ENCODE measurements around the gene GOLGA6C.
"Not testable (repeated sequence)": the region's sequence is repeated elsewhere in the genome, so short reads cannot be mapped to it uniquely, and the experiment has no call there.

The GOLGA6C gene

DNA sequence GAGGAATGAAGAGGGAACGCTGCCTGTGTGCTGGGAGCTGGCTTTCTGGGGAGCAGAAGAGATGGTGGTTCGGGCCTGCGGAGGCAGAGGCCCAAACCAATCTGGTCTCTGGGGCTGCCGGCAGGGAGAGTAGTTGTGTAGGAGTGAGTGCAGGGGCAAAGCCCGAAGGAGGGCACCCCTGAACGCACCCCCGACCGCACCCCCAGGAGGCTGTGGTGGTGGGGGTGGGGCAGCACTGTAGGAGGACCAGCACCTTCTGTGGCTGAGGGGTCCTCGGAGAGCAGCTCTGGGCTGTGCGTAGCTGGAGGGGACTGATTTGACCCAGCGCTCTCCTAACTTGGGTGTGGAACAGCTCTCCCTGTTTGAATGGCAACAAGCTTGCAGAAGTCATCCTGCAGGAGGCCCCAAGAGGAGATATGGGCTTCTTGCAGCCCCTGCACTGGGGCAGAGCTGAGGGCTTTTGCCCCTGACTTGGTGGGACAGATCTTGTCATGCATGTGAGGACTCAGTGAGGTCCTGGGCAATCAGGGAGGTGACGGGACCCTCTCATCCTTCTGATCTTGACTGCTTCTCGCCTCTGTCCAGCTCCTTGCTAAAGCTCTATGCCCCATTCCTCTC is 30.4 kb upstream of the GOLGA6C start:
- DNase-seq: no peak

DNA sequence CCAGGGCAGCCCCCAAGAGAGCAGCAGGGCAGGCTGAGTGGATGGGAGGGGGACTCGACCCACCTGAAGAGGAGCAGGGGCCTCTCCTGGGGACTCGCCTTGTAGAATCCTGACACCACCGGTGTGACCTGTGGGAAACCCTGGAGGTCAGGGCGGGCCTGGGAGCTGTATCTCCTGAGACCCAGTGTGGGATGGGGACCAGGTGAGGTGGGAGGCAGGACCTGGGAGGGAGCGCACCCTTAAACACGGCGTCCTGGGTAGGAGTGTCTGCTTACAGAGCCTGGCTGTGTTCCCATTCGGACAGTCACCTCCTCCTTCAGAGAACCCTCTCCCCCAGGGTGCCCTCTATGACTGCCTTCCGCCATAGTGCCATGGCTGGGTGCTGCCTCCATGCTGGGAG is 29.3 kb upstream of the GOLGA6C start:
- no peak for DNase-seq

DNA sequence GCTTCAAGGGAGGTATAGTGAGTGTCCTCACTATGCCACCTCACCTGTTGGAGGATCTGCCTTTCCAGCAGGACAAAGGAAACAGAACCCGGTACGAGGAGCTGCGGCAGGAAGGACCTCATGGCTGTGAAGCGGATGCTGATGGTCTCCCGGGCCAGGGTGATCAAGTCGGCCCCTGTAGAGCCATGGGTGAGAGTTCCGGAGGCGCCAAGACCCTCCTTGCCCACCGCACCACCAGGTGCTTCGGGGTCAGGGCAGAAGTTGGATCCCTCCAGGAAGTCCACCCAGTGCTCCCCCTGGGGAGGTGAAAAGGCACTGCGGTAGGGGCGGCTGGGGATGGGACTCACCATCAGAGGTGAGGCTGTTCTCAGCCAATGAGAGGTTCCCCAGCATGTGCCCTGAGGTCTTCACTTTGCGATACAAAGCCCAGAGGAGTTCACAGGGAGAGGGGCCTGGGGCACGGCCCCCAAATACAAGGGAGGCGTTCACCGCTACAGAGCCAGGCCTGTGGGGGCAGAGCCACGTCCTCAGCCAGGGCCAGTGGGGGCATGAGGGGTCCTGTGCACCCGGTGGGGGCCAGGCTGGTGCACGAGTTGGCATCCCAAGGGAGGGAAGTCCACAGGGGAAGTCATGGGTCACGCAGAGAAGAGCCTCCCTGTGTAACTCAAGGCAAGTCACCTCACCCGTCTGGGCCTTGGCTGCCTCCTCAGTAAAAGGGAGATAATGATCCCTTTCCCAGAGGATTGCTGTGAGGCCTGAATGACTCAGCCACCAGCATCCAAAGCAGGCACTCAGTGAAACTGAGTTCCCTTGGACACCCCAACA is 28.7 kb upstream of the GOLGA6C start:
- no peak for DNase-seq

DNA sequence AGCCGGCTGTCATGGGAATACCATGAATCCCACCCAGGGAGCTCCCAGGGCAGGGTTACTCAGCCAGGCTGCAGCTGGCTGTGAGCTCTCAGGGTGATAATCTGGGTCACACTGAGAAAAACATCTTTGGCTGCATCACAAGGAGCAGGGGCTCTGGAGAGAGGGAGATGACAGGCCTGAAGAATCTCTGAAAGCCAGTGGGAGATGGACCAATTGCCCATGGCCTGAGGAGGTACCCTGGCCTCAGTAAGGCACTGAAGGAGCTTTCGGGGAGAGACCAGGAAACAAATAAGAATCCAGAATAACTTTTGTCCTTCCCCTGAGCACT is 28.2 kb upstream of the GOLGA6C start:
- no peak for DNase-seq

DNA sequence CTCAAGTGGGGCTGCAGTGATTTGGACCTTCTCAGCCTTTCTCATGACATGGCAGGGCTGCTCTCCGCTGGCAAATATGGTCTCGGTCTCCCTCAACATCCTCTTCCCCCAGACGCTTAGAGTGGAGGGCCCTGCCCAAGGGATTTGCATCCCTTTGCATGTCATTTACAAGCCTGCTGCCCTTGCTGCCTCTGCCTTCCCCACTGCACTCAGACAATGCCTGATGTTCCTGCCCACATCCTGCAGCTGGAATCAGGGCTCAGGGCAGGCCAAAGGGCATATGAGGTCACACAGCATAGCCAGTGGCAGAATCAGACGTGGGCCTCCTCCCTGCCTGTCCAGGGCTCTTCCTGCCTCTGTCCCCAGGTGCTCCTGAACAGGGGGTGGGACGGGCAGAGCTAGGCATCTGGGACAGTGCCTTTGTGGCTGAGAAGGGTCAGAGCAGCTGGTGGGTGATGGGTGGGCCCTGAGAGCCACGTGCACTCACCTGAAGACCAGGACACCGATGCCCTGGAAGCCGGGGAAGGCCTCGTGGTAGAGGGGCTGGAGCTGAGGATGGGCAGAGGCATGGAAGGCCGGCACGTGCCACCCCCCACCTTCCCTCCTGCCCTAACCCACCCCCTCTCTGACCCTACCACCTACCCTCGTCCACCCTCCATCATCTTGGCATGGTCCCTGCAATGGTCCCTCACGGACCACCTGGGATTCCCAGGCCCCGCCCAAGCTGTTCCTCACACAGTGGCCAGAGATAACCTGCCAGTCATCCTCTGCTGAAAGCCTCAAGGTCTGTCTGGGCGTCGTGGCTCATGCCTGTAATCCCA is 27.4 kb upstream of the GOLGA6C start:
- DNase-seq: no peak

DNA sequence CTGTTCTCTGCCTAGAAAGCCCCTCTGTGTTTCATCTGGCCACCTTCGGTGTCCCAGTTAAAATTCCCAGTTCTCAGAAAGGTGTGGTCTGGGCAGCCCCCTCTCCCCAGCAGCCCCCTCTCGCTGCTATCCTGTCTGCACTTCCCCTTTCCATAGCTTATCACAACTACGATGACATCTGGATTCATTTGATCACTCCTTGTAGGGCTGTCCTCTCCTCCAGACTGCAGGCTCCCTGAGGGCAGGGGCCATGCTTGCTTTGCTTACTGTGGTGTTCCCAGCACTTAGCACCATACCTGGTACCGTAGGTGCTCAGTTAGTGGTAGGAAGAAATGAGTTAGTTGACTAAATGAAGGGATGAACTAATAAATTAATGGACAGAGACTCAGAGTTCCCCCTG is 26.3 kb upstream of the GOLGA6C start:
- DNase-seq: no peak

DNA sequence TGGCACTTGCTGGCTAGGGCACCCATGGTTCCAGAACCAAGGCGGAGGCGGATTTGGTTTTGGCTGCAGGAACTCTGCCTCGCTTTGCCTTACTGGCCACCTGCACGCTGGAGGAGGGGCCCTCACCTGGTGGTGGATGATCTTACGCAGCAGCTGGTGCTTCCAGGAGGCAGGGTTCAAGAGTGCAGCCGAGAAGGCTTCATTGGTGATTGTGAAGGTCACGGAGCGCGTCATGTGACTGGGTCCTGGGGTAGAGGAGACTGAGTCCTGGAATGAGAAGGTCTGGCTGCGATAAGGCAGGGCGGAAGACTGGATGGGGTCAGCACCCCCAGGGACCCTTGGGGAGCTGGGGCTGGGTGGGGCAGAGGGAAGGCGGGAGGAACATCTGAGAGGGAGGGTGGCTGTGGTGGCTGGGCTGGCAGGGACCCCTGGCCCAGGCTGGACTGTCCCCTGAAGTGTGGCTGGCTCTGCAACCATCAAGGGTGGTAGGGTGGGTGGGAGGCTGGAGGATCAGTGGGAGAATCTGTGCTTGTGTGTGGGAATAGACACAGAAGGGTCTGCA is 25.8 kb upstream of the GOLGA6C start:
- DNase-seq: no peak

DNA sequence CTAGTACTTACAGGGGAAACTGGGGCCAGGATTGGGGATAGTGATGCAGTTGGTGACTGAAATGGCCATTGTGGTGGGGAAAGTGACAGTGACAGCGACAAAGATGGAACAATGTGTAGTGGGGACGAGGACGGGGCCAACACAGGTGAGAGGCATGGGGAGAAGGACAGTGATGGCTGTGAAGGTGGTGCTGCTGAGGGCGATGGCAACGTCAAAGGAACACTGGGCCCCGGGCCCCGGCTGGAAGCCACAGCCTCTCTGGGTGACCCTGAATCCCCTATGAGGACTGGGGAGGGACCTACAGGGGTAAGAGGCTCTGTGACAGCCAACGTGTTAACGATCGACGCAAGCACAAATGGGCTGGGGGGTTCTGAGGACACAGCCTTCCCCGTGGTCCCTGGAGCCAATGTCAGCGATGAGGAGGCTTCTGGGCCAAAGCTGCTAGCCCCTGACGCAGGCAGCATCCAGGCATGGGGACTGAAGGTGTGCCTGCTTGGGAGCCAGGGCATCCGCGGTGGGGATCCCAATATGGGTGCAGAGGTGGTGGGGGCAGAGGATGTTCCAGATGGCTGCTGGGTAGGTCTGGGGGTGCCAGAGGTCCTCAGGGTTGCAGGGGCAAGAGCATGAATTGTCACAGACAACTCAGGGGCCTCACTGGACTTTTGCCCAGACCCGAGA is 25.2 kb upstream of the GOLGA6C start:
- DNase-seq: no peak

DNA sequence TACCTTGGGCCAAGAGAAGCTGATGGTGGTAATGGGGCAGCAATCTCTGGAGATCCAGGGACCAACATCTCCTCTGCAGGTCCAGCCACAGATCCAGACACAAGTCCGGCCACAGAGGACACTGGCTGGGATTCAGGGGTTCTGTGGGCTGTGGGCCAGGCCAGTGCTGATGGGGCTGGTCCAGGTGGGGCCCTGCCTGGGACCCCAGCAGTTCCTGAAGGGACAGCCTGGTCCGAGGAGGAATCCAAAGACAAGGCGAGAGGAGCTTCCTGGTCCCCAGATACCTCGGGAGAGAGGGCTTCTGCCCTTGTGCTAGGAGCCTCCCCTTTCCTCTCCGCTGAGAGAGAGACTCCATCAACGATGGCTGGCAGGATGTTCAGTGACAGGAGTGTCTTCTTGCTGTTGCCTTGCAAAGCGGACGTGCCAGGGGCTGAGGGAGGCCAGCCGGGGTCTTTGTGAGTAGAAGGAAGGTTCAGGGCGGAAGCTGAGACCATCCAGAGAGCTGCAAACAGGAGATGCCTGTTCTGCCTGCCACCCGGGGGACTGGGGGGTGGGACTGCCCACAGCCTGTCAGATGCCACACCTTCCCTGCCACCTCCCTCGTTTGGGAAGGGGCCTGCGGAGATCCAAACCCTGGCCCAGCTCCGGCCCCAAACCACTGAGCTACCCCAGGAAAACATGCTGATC is 24.5 kb upstream of the GOLGA6C start:
- no peak for DNase-seq

DNA sequence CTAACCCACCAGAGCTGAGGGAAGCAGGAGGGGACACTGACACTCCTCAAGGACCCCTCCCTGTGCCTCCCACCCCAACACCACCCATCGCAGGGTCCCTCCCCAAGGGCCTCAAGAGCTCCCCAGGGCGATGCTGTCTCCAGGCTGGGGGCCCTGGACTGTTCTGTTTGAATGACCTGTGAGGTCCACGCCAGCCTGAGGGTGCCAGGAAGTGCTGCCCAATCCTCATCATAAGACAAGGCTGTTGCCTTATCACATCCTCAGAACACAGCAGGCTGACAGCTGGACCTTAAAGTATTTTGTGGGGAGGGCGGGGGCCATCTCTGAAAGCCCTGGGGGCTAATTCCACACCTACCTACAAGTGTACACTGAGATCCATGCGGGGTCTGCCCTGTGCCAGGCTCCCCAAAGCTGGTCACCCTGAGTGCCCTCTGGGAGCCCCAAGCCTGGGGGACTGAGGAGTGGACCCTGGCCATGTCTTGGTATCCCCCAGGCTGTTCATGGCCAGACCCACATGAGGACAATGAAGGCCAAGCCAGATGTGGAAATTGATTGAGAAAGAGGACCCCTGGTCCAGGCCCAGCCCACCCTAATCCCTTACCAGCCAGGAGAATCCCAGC is 23.8 kb upstream of the GOLGA6C start:
- no peak for DNase-seq

DNA sequence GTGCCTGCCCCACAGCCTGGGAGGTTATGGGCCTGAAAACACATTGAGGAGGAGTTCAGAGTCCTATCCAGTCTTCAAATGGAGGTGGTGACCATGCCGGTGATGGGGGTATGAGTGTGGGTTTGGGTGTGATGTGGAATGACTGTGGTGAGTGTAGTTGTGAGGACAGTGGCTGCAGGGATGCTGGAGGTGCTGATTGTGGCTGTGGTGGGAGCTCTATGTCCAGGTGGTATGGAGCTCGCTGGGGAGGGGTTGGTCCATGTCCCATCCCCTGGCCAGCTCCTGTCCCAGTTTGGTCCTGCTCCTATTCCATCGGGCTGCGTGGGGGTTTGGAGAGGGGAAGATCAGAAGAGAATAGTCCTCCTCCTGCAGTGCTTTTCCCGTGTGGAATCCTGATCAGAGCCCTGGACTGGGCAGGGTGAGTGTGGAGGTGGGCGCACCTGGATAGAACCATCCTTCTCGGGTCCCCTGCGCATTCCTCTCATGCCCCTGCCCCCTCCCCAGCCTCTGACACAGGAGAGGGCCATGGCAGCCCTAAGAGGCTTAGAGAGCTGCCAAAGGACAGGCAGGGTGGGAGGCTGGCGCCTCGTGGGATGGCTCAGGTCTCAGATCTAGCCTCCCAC is 23.0 kb upstream of the GOLGA6C start:
- DNase-seq: no peak

DNA sequence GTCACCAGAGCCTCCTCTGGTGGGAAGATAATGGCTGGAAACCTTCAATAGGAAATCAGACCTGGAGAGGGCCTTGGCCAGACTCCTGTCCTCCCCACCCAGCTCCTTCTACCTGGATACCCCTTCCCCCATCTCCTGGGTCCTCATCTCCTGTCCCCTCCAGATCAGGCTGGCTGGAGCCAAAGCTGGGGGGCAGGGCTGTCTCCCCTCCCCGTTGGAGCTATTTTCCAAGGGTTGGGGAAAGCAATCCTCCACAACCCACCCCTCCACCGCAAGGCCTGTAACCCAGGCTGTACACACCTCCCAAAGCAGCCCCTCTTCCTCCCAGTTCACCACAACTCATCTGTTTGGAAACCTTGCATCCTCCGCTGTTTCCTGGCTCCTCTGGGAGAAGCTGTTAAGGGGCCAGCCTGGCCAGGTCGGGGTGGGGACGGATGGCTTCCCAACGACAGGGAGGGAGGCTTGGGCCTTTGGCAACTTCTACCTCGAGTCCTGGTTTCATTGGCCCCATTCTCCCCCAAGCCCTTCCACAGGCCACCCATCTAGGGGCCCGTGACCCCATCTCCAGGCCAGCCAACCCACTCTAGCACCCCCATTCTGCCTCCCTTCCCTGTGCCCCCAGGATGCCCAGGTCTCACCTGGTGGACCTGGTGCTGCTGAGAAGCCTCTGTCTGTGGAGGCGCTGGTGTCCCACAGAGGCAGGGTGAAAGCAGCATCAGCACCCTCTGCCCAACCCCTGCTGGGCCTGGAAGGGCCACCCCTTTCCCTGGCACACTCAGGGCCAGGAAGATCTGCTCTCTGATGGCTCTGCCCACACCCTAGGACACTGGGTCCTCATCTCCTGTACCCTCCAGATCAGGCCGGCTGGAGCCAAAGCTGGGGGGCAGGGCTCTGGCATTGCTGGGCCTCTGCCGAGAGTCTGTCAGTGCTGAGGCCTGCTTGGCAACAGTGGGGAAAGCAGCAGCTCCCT is 22.1 kb upstream of the GOLGA6C start:
- no peak for DNase-seq

DNA sequence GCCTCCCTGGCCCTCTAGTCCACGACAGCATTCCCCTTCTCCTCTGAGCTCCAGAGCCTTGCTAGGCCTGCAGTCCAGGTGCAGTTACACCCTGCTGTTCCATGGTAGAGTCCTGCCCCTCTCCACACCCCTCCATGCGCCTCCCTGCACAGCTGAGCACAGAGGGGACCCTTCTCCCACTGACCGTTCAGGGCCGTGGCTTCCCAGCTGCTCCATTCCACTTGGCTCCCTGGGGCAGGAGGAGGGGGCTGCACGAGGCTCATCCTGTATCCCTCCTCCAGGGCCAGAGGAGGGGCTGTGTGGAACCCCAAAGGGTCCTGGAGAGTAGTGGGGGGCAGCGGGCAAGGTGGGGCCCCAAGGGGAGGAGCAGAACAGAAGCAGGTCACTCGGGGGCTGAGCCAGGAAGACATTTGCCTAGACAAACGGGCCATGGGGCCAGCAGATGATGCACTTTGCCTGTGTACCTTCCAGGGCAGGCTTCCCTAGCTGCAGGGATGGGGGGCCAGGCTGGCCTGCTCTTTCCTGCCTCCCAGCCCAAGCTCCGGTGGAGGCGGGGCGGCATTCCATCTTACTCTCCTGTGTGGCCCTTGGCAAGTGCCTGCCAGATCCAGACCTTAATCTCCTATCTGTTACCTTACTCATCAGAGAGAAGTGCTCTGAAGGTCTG is 20.7 kb upstream of the GOLGA6C start:
- no peak for DNase-seq

DNA sequence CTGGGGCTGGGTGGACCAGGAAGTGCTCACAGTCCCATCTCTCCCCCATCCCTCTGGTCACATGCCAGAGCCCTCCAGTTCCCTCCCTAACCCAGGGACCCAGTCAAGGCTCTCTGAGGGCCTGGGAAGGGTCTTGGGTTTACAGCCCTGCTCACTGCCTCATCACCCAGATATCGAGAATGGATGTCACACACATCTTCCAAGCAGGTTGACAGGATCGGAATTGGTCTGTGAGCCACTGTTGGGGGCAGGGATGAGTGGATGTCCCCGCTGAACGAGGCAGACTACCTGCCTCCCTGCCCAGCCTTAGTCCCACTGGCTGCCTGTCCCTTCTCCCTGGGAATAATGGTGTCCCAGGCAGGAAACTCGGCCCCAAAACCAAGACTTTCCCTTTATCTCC is 20.0 kb upstream of the GOLGA6C start:
- DNase-seq: no peak

DNA sequence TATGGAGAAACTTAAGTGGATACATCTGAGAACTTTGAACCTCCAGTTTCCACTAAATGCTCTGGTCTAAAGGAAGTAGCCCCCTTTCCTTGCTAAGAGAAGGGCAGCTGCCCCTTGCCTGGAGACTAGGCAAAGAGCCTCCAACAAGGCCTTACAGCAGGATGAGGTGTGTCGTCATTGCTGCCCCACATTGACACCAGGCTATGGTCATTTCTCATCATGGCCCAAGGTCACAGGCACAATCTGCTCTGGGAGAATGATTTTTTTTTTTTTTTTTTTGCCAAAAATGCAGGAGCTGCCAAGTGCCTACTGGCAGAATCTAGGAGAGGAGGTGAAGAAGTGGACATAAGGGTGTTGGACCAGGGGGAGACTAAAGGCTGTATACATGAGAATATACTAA is 12.4 kb upstream of the GOLGA6C start:
- DNase-seq: not testable (repeated sequence)

DNA sequence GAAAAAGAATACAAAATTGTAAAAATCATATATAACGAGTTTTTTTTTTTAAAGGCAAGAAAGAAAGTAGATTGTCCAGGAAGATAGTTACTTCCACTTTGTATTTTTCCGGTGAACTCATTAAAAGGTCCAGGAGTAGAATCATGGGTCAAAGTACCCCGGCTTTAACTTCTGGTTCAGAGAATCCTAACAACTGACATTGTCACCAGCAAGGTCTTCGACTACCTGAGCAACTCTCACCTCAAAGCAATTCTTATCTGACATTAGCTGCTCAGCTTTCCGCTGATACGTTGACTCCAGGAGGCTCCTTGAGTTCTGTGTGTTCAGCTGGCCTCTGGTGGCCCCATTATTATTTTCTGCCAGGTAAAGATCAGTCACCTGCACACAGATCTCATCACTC is 9.1 kb upstream of the GOLGA6C start:
- not testable (repeated sequence) for DNase-seq

DNA sequence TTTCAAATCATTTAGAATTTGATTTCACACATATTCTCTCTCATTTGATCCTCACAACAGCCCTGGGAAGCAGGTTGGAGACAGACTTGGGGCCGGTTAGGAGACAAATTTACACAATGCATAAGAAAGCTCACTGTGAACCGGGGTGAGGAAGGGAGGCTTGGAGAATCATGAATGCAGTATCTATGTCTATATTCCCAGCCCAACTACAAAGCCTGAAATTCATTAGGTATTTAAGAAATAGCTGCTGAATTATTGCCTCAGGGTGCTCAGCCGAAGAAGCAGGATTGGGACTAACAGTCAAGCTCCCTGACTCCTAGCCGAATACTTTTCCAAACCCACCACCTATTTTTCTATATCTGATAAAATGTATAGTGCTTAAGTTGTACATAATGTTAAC is 8.4 kb upstream of the GOLGA6C start:
- no peak for DNase-seq

DNA sequence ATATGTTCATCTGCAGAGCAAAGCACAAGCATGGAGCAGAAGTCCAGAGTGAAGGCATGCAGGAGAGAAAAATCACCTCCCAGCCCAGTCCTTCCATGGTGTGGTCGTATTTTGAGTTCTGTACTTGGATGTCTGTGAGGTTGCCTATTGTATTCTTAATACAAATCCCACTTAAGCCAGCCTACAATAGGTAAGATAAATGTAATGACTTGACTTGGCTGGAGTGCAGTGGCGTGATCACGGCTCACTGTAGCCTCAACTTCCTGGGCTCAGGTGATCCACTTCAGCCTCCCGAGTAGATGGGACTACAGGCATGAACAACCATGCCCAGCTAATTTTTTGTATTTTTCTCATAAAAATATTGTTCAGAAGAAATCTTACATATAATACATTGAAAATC is 6.8 kb upstream of the GOLGA6C start:
- not testable (repeated sequence) for DNase-seq

DNA sequence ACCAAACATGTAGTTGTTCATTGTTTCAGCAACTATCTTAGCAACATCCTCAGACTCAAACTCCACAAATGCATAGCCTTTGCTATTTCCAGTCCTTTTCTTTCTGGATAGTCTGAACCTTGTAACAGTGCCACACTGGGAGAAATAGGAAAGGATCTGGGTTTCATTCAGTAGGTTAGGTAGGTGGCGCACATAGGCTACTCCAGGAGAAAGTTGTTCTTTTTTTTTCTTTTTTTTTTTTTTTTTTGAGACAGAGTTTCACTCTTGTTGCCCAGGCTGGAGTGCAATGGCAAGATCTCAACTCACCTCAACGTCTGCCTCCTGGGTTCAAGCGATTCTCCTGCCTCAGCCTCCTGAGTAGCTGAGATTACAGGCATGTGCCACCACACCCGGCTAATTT is 5.8 kb upstream of the GOLGA6C start:
- not testable (repeated sequence) for DNase-seq

Measured in NCI-H2107 (cell line).